ENCODE measurements around the gene TIGAR. TPM values are rescaled to one million over a fixed set of nuclear protein-coding genes. Genes with fewer than 3 reads are reported as not detected.

TIGAR gene
- total and polyA plus RNA-seq, 2 of the 8 experiments (the other 6 are each of a cell fraction or from before 2014, with no cell fraction given) = 3.8 to 26.4 TPM

DNA sequence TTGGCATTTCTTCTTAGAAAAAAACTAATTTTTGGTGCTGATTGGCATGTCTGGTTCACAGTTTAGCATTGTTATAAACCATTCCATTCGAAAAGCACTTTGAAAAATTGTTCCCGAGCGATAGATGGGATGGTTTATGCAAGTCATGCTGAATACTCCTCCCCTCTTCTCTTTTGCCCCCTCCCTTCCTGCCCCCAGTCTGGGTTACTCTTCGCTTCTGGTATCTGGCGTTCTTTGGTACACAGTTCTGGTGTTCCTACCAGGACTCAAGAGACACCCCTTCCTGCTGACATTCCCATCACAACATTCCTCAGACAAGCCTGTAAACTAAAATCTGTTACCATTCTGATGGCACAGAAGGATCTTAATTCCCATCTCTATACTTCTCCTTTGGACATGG lies 20.1 kb upstream of the TIGAR start:
- TF ChIP-seq JUN (IDR thresholded peaks at IDR 0.05; ENCODE audit: low read depth, low read length) = no peak
- no peak for TF ChIP-seq RXRA (IDR thresholded peaks at IDR 0.05; ENCODE audit: insufficient read depth, low read depth, low read length)
- TF ChIP-seq, protein P1, sequence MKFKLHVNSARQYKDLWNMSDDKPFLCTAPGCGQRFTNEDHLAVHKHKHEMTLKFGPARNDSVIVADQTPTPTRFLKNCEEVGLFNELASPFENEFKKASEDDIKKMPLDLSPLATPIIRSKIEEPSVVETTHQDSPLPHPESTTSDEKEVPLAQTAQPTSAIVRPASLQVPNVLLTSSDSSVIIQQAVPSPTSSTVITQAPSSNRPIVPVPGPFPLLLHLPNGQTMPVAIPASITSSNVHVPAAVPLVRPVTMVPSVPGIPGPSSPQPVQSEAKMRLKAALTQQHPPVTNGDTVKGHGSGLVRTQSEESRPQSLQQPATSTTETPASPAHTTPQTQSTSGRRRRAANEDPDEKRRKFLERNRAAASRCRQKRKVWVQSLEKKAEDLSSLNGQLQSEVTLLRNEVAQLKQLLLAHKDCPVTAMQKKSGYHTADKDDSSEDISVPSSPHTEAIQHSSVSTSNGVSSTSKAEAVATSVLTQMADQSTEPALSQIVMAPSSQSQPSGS (IDR thresholded peaks at IDR 0.05; ENCODE audit: low read length) = no peak
- TF ChIP-seq TAF7 (optimal IDR thresholded peaks at IDR 0.05; ENCODE audit: borderline replicate concordance, low read depth, low read length) = no peak
- TF ChIP-seq RNF2 (IDR thresholded peaks at IDR 0.05; ENCODE audit: borderline replicate concordance, low read depth, low read length, missing control alignments, poor library complexity, severe bottlenecking) = no peak
- no peak for TF ChIP-seq HDAC6 (IDR thresholded peaks at IDR 0.05; ENCODE audit: low read depth, low read length)
- no peak for TF ChIP-seq ZNF274 (IDR thresholded peaks at IDR 0.05; ENCODE audit: borderline replicate concordance, extremely low read depth, low read length)
- no peak for TF ChIP-seq CHD2 (IDR thresholded peaks at IDR 0.05; ENCODE audit: low read length)
- TF ChIP-seq CREB1 (IDR thresholded peaks at IDR 0.05) = no peak
- H4K91ac ChIP-seq (replicated peaks; ENCODE audit: insufficient read length, low read length) = no peak overlapping the region
- no peak overlapping the region for H2BK15ac ChIP-seq (ENCODE audit: low read length)
- no peak overlapping the region for H2BK12ac ChIP-seq (ENCODE audit: low read depth, low read length)
- no peak overlapping the region for H3K4me2 ChIP-seq (ENCODE audit: insufficient read depth in 1 of 2, low read depth in 2 of 2, low read length in 2 of 2)
- no peak overlapping the region for H3K4ac ChIP-seq (replicated peaks; ENCODE audit: insufficient read length, low read depth, low read length)
- H3K9ac ChIP-seq (replicated peaks in 1 of 4; ENCODE audit: extremely low read depth in 1 of 4, low read depth in 3 of 4, low read length in 3 of 4) = no peak overlapping the region
- ChIA-PET POLR2A (ENCODE audit: partially characterized antibody) (interaction anchor here (25.4 kb wide), 1 partner anchor 18 kb away, joined by 531 read pairs; the partner anchor contains the start of gene CCND2), CTCF (ENCODE audit: partially characterized antibody) (interaction anchor here (1.1 to 1.7 kb wide), 2 partner anchors 12 to 22 kb away, joined by 3 to 5 read pairs; no protein-coding TSS in a partner anchor)
- no peak overlapping the region for H3K4me3 ChIP-seq (ENCODE audit: extremely low read depth in 1 of 4, insufficient read depth in 2 of 4, low read depth in 3 of 4, low read length in 4 of 4)
- DNase-seq (ENCODE audit: low read depth in 1 of 2, low spot score in 2 of 2) (no peak), FAIRE-seq (no peak)
- no peak overlapping the region for H2AK5ac ChIP-seq (ENCODE audit: low read depth, low read length)
- no peaks in the 10 kb centered on the region for H3K9me3 ChIP-seq (ENCODE audit: insufficient read depth in 2 of 2, low read depth in 1 of 2, low read length in 1 of 2)
- 96% methylated on average over 5 of the region's 5 CpGs; no CpG with 5 or more reads in 1 of the 2 experiments for WGBS, 2 experiments (ENCODE audit: extremely low coverage in 1 of 2, insufficient coverage in 1 of 2, insufficient read length in 1 of 2, insufficient replicate concordance in 2 of 2, low coverage in 1 of 2, low lambda C conversion rate in 2 of 2, missing lambda C conversion rate in 1 of 2)
- H3K27me3 ChIP-seq (replicated peaks in 1 of 4; ENCODE audit: control insufficient read depth in 3 of 4, extremely low read depth in 1 of 4, insufficient read depth in 3 of 4, low read length in 3 of 4) = no peaks in the 10 kb centered on the region
- H2BK5ac ChIP-seq (ENCODE audit: low read depth, low read length) = no peak overlapping the region
- no peak overlapping the region for H2AFZ ChIP-seq (ENCODE audit: low read length)
- H3K23me2 ChIP-seq (ENCODE audit: low read depth, low read length) = no peaks in the 10 kb centered on the region
- H3K14ac ChIP-seq (ENCODE audit: insufficient read length) = no peak overlapping the region
- no peak overlapping the region for H4K5ac ChIP-seq (ENCODE audit: insufficient read length, low read depth, low read length)
- H4K8ac ChIP-seq (ENCODE audit: extremely low read depth, insufficient read depth, low read length) = no peak overlapping the region
- no peak overlapping the region for H3K18ac ChIP-seq (ENCODE audit: extremely low read depth, low read length)
- H3K36me3 ChIP-seq (ENCODE audit: control insufficient read depth in 2 of 4, insufficient read depth in 4 of 4, low read length in 3 of 4) = peaks cover 31 to 92% (median 66%) of the 10 kb centered on the region in 4 experiments
- peaks cover 6% of the 10 kb centered on the region for H3K79me1 ChIP-seq (ENCODE audit: low read depth, low read length)
- H3K79me2 ChIP-seq (ENCODE audit: control insufficient read depth in 1 of 2, insufficient read depth in 2 of 2, low read length in 2 of 2) = peaks cover 0 to 17% of the 10 kb centered on the region in 2 experiments; a peak in 3 of 4 replicates
- no peak overlapping the region for H2BK120ac ChIP-seq (replicated peaks; ENCODE audit: low read depth, low read length)
- peaks cover 7 to 20% of the 10 kb centered on the region in 2 experiments for H4K20me1 ChIP-seq (replicated peaks in 1 of 2; ENCODE audit: control insufficient read depth in 1 of 2, insufficient read depth in 2 of 2, low read length in 2 of 2)
- H3K4me1 ChIP-seq (replicated peaks in 1 of 4; ENCODE audit: control insufficient read depth in 3 of 4, insufficient read depth in 4 of 4, low read length in 3 of 4) = no peaks in the 10 kb centered on the region
- H3K27ac ChIP-seq (ENCODE audit: low read depth, low read length) = no peak overlapping the region
- H3K56ac ChIP-seq (replicated peaks; ENCODE audit: insufficient read length, low read depth, low read length) = no peak overlapping the region
- H2BK20ac ChIP-seq (ENCODE audit: low read length) = no peak overlapping the region
- H3K23ac ChIP-seq (ENCODE audit: insufficient read length) = no peak overlapping the region
